C1 segment of cervical spinal cord (tissue), 14 donors: ENCODE results near the gene VPS54.

ENCODE experiments used
- DNase-seq, 14 donors: peaks; one replicate each; lab custom pipeline; 2025; lab: John Stamatoyannopoulos, UW

The VPS54 gene

DNA sequence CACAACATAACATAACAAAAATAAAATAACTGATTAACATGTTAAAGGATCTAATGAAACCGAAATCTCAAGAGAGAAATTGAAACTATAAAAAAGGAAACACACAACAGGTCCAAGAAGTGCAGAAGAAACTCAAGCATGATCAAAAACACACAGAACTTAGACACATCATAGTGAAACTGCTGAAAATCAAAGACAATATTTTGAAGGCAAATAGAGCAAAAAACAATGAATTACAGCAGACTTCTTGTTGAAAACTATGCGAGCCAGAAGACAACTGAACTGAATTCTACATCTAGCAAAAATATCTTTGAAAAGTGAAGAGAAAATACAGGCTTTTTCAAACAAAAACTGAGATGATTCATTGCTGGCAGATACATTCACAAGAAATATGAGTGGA, 116.2 kb downstream of the VPS54 start:
- DNase-seq = no peak

GRCh38 chr2:63902149-63902548, 117.1 kb downstream of the VPS54 start:
- no peak for DNase-seq

GRCh38 chr2:63899639-63900038, 119.6 kb downstream of the VPS54 start:
- DNase-seq = no peak

DNA sequence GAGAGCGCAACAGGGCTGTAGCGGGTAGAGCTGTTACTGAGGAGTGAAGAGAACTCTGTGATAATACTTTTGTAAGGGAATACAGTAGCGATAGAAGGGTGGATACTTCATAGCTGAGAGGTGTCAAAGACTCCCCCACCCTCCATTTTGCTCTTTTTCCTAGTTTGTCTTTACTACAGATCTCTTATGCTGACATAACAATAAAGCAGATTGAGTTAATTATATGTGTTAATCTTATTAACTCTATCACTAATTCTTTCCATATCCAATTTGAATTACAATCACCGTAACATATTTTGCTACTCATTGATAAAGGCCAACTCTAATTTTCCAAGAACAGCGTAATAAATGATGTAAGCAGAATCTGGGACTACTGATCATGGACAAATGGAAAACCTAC, 120.4 kb downstream of the VPS54 start:
- DNase-seq = no peak

- DNase-seq = no peak
Observed at GRCh38 chr2:63894167-63894566, 125.1 kb downstream of the VPS54 start.

DNA sequence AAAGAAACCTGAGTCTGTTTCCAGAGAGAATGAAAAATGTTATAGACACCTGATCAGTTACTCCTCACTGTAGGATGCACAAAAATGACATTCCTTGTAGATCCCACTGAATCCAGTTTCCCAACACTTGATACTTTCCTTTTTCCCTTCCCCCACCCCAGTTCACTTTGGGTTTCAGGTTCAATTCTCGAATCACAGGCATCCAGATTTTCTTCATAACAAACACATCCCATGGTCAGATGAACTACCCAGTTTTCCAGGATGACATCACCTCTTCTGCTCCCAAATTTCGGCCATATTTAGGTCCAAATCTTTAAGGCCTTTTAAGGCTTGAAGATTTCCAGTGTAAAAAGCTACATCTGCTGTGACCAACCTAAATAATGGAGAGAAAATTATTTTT, 126.1 kb downstream of the VPS54 start:
- DNase-seq = no peak

DNA sequence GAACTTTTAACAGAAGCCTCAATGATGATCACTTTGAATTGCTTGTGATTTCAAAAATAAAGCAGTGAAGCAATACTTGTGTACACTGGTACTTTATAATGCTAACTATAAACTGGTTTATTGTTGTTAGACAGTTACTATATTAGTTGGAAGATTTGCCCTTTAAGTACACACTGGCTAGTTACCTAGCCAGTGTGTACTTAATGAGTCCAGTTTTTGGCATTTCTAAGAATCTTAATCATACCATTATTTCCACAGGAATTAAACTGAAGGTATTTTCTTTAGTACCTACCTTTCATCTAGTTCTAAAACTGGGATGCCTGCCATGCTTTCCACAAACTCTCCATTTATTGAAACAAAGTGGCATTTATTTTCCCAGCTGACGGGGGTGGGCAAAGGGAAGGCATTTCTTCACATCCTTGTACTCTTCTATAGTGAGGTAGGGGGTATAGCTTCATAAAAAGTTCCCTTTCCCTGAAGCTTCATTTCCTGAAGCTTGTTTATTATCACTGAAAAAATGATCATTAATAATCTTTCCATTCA, 127.7 kb downstream of the VPS54 start:
- DNase-seq = no peak

- no peak for DNase-seq
Observed at GRCh38 chr2:63890678-63891077, 128.6 kb downstream of the VPS54 start.

DNA sequence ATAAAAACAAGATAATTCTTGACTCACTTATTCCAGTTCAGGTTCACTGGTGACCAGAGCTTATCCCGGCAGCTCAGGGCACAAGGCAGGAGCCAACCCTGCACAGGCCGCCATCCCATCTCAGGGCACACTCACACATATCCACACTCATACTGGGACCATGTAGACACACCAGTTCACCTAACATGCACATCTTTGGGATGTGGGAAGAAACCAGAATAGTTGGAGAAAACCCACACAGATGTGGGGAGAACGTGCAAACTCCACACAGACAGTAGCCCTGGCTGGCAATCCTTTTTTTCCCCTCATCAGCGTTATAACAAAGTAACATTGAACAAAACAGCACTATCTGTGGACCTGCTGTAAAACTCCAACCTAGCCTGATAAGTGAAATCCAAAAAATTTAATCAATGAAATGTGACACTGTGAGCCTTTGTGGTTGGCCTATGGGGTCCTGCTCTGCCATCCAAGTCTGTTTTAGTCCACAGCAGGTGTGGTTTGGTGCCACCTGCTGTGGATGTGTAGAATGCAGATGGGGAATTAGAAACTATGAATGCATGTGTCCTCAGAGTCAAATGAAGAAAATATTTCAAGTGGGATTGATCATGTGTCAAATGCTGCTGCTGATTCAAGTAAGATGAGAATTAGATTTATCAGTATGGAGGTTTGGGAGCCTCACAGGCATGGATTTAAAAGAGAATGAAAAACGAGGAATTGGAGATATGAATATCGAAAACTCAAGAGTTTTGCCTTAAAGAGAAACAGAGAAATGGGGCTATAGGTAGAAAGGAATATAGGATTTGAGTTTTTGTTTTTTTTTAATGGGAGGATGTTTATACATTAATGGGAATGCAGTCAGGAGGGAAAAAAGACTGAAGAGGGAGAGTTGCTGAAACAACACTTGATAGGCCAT, 130.5 kb downstream of the VPS54 start:
- peak in 5 of 14 donors; percentile 1 to 21 (median 11) for DNase-seq

DNA sequence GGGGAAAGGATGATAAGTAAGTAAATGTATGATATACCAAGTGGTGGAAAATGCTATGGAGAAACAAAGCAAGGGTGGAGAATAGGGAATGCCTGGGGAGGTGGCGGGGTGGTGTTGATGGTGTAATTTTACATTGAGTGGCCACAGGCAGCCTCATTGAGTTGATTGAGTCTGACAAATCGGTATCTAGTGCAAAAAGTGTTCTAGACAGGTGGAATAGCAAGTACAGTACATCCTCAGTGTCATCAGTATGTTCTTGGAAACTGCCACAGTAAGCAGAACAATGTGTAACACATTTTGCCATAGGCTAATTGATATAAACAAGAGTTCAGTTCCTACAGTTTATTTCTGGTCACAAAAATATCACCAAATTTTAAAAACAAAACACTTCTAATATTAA, 131.2 kb downstream of the VPS54 start:
- DNase-seq = no peak

GRCh38 chr2:63886445-63886844, 132.8 kb downstream of the VPS54 start:
- no peak for DNase-seq

DNA sequence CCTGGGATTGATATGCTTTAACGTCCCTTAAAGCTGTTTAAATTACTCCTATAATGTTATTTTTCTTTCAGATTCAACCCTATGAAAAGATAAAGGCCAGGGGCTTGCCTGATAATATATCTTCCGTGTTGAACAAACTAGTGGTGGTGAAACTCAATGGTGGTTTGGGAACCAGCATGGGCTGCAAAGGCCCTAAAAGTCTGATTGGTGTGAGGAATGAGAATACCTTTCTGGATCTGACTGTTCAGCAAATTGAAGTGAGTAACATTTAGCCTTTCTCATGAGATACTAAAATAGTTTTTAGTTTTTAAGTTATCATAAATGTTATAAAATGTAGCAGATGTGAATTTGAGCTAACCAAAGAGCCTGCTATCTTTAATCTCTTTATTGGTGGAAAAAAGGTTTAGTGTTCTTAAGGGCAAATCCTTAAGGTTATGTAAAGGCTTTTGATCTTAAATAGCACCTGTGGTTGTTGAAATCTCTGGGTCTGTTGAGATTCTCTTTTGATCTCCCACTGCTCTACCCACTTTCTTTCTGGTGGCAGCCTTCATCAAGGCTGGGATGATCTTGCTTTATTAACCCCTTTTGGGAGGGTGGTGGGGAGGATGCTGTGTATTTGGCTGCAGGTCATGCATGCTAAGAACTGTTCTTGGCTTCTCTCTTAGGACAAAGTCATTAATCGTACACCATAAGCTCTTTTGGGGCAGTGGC, 136.7 kb downstream of the VPS54 start:
- no peak for DNase-seq

GRCh38 chr2:63881205-63881604, 138.0 kb downstream of the VPS54 start:
- DNase-seq = no peak

- DNase-seq = no peak
Observed at GRCh38 chr2:63880625-63881024, 138.6 kb downstream of the VPS54 start.

DNA sequence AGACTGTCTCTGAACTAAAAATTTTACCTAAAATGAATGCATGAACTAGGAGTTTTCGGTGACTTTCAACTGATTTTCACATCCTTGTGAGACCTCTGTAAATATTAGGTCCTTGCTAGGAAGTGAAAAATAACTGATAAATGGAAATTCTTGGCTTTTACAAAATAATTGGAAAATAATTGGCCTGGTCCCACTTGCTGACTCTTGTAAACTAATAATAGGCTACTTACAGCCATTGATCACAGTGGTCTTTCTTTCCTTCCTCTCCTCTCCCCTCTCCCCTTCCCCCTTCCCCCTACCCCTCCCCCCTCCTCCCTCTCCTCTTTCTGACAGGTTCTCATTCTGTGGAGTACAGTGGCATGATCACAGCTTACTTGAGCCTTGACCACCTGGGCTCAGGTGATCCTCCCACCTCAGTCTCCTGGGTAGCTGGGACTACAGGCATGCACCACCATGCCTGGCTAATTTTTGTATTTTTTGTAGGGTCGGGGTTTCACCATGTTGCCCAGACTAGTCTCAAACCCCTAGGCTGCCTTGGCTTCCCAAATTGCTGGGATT, 139.3 kb downstream of the VPS54 start:
- no peak for DNase-seq

DNA sequence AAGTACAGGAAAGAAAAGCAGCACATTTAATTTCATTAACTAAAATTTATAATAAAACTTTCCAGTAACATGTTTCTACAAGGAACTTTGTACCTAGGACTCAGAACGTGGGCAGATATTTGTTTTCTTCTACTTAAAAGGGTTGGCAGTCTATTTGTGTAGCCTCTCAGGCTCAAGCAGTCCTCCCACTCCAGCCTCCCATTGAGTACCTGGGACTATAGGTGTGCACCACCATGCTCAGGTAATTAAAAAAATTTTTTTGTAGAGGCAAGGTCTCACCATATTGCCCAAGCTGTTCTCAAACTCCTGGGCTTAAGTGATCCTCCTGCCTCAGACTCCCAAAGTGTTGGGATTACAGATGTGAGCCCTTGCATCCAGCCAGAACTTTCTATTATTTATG, 140.7 kb downstream of the VPS54 start:
- no peak for DNase-seq

GRCh38 chr2:63876311-63876710, 142.9 kb downstream of the VPS54 start:
- no peak for DNase-seq

- no peak for DNase-seq
Observed at GRCh38 chr2:63875559-63876245, 143.5 kb downstream of the VPS54 start.

DNA sequence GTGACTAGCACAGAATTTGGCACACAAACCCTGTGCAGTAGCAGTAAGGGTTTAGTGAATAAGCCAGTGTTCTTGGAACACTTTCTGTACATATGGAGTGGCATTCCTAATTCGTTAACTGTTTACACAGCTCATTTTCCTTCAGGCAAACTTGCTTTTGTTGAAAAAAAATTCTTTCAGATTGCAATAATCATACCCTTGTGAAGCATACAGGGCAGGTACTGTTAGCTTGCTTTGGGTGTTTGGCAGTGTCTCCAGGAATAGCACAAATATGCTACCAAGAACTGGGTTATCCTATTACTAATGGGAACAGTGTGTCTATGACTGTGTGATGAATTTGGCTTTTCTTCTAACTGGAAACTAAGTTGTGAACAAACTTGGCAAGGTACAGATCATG, 144.1 kb downstream of the VPS54 start:
- no peak for DNase-seq

- DNase-seq = no peak
Observed at GRCh38 chr2:63874204-63875130, 144.8 kb downstream of the VPS54 start.
